Pancreas (tissue), 10 donors: ENCODE results near the gene FAM184B. TPM values are rescaled to one million over a fixed set of nuclear protein-coding genes. Genes with fewer than 3 reads are reported as not detected.

Experiments used
- ATAC-seq, 4 donors: fragments of 200-7000 bp; cut with Tn5 transposase; one replicate each; pipeline versions ENCODE4 v1.8.0 to v1.9.1; 2020; ENCODE audit warnings: mild to moderate bottlenecking in 4 of 4, moderate library complexity in 4 of 4
- DNase-seq, 6 donors: peaks; one replicate each; pipeline ENCODE4 v3.0.0-alpha.2; 2020
- FAIRE-seq: peaks from 2 replicates; lab custom pipeline; 2012; peaks lifted over from hg19 to GRCh38; lab: Jason Lieb, UNC
- H3K27ac ChIP-seq, 4 donors: fragments of 200-600 bp; sonication (generic); 1 replicate in 3 of 4; 2 replicates in 1 of 4; pipeline versions ENCODE4 v1.5.0 to v1.8.0; 2020
- H3K27me3 ChIP-seq, 4 donors: fragments of 200-600 bp; one replicate each; pipeline ENCODE4 v1.8.0; 2021
- H3K36me3 ChIP-seq, 3 donors: fragments of 200-600 bp; sonication (generic) in 1 of 3; one replicate each; pipeline versions ENCODE4 v1.5.0 to v1.8.0; 2020 to 2021
- H3K4me1 ChIP-seq, 3 donors: fragments of 200-600 bp; one replicate each; pipeline ENCODE4 v1.8.0; 2021
- H3K4me3 ChIP-seq, 4 donors: fragments of 200-600 bp; sonication (generic) in 2 of 4; one replicate each; pipeline versions ENCODE4 v1.5.0 to v1.8.0; 2020 to 2021
- H3K9me3 ChIP-seq, 4 donors: fragments of 200-600 bp; one replicate each; pipeline ENCODE4 v1.8.0; 2021
- CTCF ChIP-seq, 4 donors: fragments of 200-600 bp; sonication (generic) in 3 of 4; IDR thresholded peaks; one replicate each; pipeline versions ENCODE4 v1.5.0 to v1.8.0; 2021; ENCODE audit warnings: antibody characterized with exemption in 4 of 4
- WGBS, 2 donors: extraction: QIAGEN DNeasy Blood & Tissue Kit; methylation state at CpG; one replicate each; pipeline ENCODE4 v1.1.7; 2013; 5-methylcytosine and 5-hydroxymethylcytosine counted together
- intact Hi-C, 3 donors: fragments of 100-400 bp; cut with DNase I; formaldehyde crosslinking; loops; one replicate each; pipeline versions ENCODE4 v1.11.1 to v1.14.2; 2022
- polyA plus RNA-seq, 2 donors: library from polyadenylated mRNA; stranded (reverse); fragments of 200-250 nt; gene quantifications; one replicate each; pipeline ENCODE4 v1.2.3, GENCODE V29; 2013
- total RNA-seq, 6 donors: library from RNA; stranded (reverse); fragmentation: NEBNext Ultra II Directional in 4 of 6; extraction: Animal tissue kit (Norgen Biotek cat#: 25700) in 4 of 6; gene quantifications; one replicate each; pipeline versions ENCODE4 v1.2.1 to v1.2.4, GENCODE V29; 2021 to 2023
- donor health status: healthy with polysubstance abuse.
- donor health status: DM: no; HTN: no; CAD: no; lungs with moderate emphysema.
- donor health status: DM: no; HTN: no; CAD: no.
- donor health status: control.
- donor health status: control.
- donor health status: Bipolar disorder and iron deficiency.
- donor health status: DM: yes; HTN: yes; CAD: no.
- donor health status: DM: no; HTN: no; CAD: no.
- donor health status: DM: no; HTN: no; CAD: no.
- donor health status: DM: yes; HTN: yes; CAD: no.

The FAM184B gene
- total and polyA plus RNA-seq, 8 donors: 0.04 to 0.07 TPM; not detected in 6

GRCh38 chr4:17797808-17798207, 16.4 kb upstream of the FAM184B start:
- no peaks in the 10 kb centered on the region for H3K9me3 ChIP-seq
- DNase-seq (no peak), ATAC-seq (no peak), FAIRE-seq (no peak)
- H3K36me3 ChIP-seq: peaks cover 0 to 8% (median 0%) of the 10 kb centered on the region in 3 donors
- intact Hi-C loops: no loop called here
- H3K27me3 ChIP-seq: no peaks in the 10 kb centered on the region
- no peak overlapping the region for H3K4me3 ChIP-seq
- TF ChIP-seq CTCF (IDR thresholded peaks at IDR 0.05): no peak
- 92 to 100% methylated on average over 1 of the region's 1 CpG for WGBS, 2 donors
- no peaks in the 10 kb centered on the region for H3K4me1 ChIP-seq
- no peak overlapping the region for H3K27ac ChIP-seq

- FAIRE-seq: no peak
- Histone ChIP-seq H3K27ac (no peak overlapping the region), H3K27me3 (no peaks in the 10 kb centered on the region), H3K4me3 (no peak overlapping the region), H3K4me1 (no peaks in the 10 kb centered on the region), H3K9me3 (no peaks in the 10 kb centered on the region), H3K36me3 (peaks cover 0 to 4% (median 0%) of the 10 kb centered on the region in 3 donors)
- intact Hi-C loops: no loop called here
- DNase-seq: no peak
- no peak for ATAC-seq
- TF ChIP-seq CTCF (IDR thresholded peaks at IDR 0.05): no peak
- WGBS, 2 donors: 76 to 86% methylated on average over 1 of the region's 1 CpG
These were observed 13.3 kb upstream of the FAM184B start for GRCh38 chr4:17794730-17795129.

DNA sequence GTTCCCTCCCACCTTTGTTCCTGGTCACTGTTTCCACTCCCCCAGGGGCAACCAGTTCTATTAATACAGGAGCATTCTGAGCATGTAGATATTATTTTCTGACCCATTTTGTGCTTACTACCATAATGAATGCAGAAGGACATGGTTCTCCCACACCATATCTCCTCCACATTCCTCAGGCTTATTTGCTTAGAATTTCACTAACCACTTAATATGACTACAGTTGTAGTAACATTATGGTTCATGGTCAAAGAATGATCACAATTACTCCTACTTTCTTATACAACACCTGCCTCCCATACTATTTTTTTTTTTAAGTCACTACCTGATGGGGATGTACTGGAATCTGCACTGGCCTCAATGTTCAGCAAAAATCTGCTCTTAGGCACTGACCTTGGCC, 7.5 kb upstream of the FAM184B start:
- intact Hi-C loops: no loop called here
- FAIRE-seq: no peak

GRCh38 chr4:17787315-17787714, 5.9 kb upstream of the FAM184B start:
- no peak for TF ChIP-seq CTCF (IDR thresholded peaks at IDR 0.05)
- ATAC-seq (no peak), DNase-seq (no peak), FAIRE-seq (no peak)
- WGBS, 2 donors: 75 to 89% methylated on average over 5 of the region's 5 CpGs
- intact Hi-C loops: no loop called here
- peaks cover 0 to 6% (median 0%) of the 10 kb centered on the region in 4 donors for H3K27me3 ChIP-seq
- H3K4me1 ChIP-seq: no peaks in the 10 kb centered on the region
- H3K36me3 ChIP-seq: no peaks in the 10 kb centered on the region
- H3K4me3 ChIP-seq: no peak overlapping the region
- no peaks in the 10 kb centered on the region for H3K9me3 ChIP-seq
- H3K27ac ChIP-seq: no peak overlapping the region

More for the DNA sequence above, 7.5 kb upstream of the FAM184B start:
- no peak for TF ChIP-seq CTCF (IDR thresholded peaks at IDR 0.05)
- H3K27me3 ChIP-seq: no peaks in the 10 kb centered on the region
- DNase-seq (no peak), ATAC-seq (no peak)
- H3K36me3 ChIP-seq: no peaks in the 10 kb centered on the region
- no peaks in the 10 kb centered on the region for H3K9me3 ChIP-seq
- H3K27ac ChIP-seq: no peak overlapping the region
- H3K4me3 ChIP-seq: no peak overlapping the region
- no peaks in the 10 kb centered on the region for H3K4me1 ChIP-seq

DNA sequence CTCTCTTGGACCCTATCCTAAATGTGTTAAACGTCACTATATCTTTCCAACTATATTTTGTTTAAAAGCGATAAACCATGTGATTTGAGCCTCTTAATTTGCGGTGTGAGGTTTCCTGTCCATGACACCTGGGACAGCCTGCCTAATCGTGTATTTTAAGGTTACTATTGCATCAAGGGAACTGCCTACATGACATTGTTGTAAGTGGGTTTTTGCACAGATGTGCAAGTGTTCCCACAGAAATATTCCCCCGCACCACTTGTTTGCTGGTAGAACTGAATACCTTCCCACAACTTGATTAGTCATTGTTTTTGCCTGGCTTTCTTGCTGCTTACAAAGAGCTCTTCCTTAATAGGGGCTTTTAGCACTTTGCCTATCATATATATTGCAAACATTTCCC, 5.1 kb upstream of the FAM184B start:
- 33 to 39% methylated on average over 5 of the region's 5 CpGs for WGBS, 2 donors

More for the DNA sequence above, 5.1 kb upstream of the FAM184B start:
- intact Hi-C loops: no loop called here
- Histone ChIP-seq H3K9me3 (no peaks in the 10 kb centered on the region), H3K4me1 (no peaks in the 10 kb centered on the region), H3K27ac (no peak overlapping the region), H3K4me3 (no peak overlapping the region), H3K36me3 (no peaks in the 10 kb centered on the region), H3K27me3 (peaks cover 0 to 9% (median 0%) of the 10 kb centered on the region in 4 donors)
- FAIRE-seq (no peak), ATAC-seq (no peak), DNase-seq (no peak)
- TF ChIP-seq CTCF (IDR thresholded peaks at IDR 0.05): no peak
